HG03097 (cell line): ENCODE results near the gene CASK.

ENCODE experiments used
- ATAC-seq: cut with Tn5 transposase; IDR thresholded peaks from one replicate; pipeline ENCODE4 v1.9.1; 2021; ENCODE audit not compliant: unreplicated experiment, low FRiP score

The CASK gene

GRCh38 chrX:41482154-41482850 is 441.1 kb downstream of the CASK start:
- ATAC-seq, result no peak

- no peak for ATAC-seq
These were observed 441.9 kb downstream of the CASK start for GRCh38 chrX:41481264-41482109.

- ATAC-seq, result no peak
These were observed 442.7 kb downstream of the CASK start for GRCh38 chrX:41480508-41481260.

GRCh38 chrX:41478381-41478911 is 444.9 kb downstream of the CASK start:
- ATAC-seq, result no peak

- no peak for ATAC-seq
These were observed 447.6 kb downstream of the CASK start for GRCh38 chrX:41475591-41476241.

GRCh38 chrX:41475191-41475590 is 448.2 kb downstream of the CASK start:
- ATAC-seq, result no peak

GRCh38 chrX:41474726-41475100 is 448.6 kb downstream of the CASK start:
- ATAC-seq, result no peak

GRCh38 chrX:41473936-41474725 is 449.2 kb downstream of the CASK start:
- no peak for ATAC-seq

- ATAC-seq, result no peak
These were observed 451.0 kb downstream of the CASK start for GRCh38 chrX:41472231-41472815.

- no peak for ATAC-seq
These were observed 451.6 kb downstream of the CASK start for GRCh38 chrX:41471786-41472185.

- no peak for ATAC-seq
These were observed 452.6 kb downstream of the CASK start for GRCh38 chrX:41470706-41471105.

GRCh38 chrX:41468647-41469323 is 454.6 kb downstream of the CASK start:
- ATAC-seq, result no peak
